ENCODE data around the gene ETDC. TPM values are rescaled to one million over a fixed set of nuclear protein-coding genes. Genes with fewer than 3 reads are reported as not detected.

ETDC gene
- total RNA-seq, 2 experiments from 2014 or later = not detected

DNA sequence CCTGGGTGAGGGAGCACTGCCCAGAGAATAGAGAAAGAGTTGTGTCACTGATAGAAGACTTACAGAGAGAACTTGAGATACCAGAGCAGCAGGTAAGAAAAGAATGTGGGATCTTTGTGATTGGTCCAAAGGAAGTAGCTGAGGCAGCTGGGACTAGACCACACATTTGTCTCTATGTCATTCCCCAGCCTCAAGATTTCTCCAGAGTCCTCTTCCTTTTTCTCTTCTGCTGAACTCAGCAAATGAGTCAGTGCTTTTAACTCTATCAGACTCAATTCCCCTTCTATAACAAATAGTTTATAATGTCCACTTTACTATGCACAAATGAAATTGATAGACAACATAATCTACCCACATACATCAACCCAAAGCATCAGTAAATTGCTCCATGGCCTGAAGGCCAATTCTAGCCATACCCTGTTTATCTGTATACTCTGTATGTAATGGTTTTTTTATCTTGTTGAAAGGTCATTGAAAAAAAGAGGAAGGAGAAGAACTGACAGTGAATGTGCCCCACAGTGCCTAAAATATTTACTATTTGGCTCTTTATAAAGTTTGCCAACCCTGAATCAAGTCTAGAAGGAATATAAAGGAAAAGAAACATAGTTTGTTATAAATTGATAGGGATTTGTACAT is 38.2 kb downstream of the ETDC start:
- ChIA-PET CTCF (no interaction called here), POLR2A (interaction anchor here (0.6 kb wide), 1 partner anchor 1237 kb away, joined by 3 read pairs; no protein-coding TSS in a partner anchor)
- H3K27me3 Mint-ChIP-seq = no peaks in the 10 kb centered on the region
- H3K27ac Mint-ChIP-seq = no peak overlapping the region
- no peaks in the 10 kb centered on the region for H3K9me3 Mint-ChIP-seq (ENCODE audit: low read depth)
- ATAC-seq (no peak), DNase-seq (no peak)
- intact Hi-C loops (cut with DNase I, micrococcal nuclease) = loop anchor here in 1 of 2 experiments (5.0 kb wide), 1 partner anchor 130 kb away; no protein-coding TSS in a partner anchor
- H3K4me3 Mint-ChIP-seq = no peak overlapping the region
- H3K36me3 Mint-ChIP-seq (ENCODE audit: low read depth) = peaks cover 8% of the 10 kb centered on the region
- H3K4me1 Mint-ChIP-seq = peaks cover 12% of the 10 kb centered on the region

DNA sequence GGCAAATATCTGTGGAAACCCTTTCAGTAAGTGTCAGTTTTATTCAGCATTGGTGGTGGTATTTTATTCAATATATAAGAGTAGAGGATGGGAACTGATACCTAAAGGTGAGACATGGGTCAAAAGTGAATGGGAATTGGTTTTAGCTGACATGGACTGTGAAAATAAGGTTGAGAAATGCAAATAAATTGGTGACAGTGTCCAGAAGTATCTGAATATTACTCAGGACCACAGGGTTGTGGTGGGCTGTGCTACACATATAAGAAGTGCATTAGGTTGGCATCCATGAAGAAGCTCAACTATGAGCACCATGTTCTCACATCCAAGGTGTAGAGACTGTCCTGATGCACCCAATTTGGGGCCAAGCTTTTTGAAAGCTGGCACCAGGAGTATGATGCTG is 45.0 kb downstream of the ETDC start:
- no peaks in the 10 kb centered on the region for H3K27me3 Mint-ChIP-seq
- H3K27ac Mint-ChIP-seq = no peak overlapping the region
- no peaks in the 10 kb centered on the region for H3K4me1 Mint-ChIP-seq
- no peak overlapping the region for H3K4me3 Mint-ChIP-seq
- intact Hi-C loops (cut with DNase I, micrococcal nuclease) = no loop called here
- DNase-seq (no peak), ATAC-seq (no peak)
- POLR2A ChIA-PET = interaction anchor here (0.5 kb wide), 1 partner anchor 81 kb away, joined by 3 read pairs; no protein-coding TSS in a partner anchor
- no peaks in the 10 kb centered on the region for H3K9me3 Mint-ChIP-seq (ENCODE audit: low read depth)
- H3K36me3 Mint-ChIP-seq (ENCODE audit: low read depth) = peaks cover 10% of the 10 kb centered on the region
- CTCF ChIA-PET = no interaction called here

Other genes starting within 250 kb of the ETDC start
- under 1 TPM; 0.14 to 0.23 TPM for gene SMIM10L2B, start 210.8 kb upstream of the ETDC start, total RNA-seq
- not detected for gene ETDB, start 189.0 kb upstream of the ETDC start, total RNA-seq
- not detected for gene CT55, start 138.1 kb upstream of the ETDC start, total RNA-seq
- gene ETDA, start 57.4 kb upstream of the ETDC start, total RNA-seq = not detected
- 1 to 10 TPM; 3.7 to 4.3 TPM for gene ZNF75D, start 34.6 kb downstream of the ETDC start, total RNA-seq
- 1 to 10 TPM; 1.2 TPM for gene ZNF449, start 35.3 kb downstream of the ETDC start, total RNA-seq
- under 1 TPM; 0.16 to 0.25 TPM for gene SMIM10L2A, start 112.5 kb downstream of the ETDC start, total RNA-seq
- 10 to 100 TPM; 24.1 to 26.0 TPM for gene INTS6L, start 211.2 kb downstream of the ETDC start, total RNA-seq